HepG2 (cell line): ENCODE measurements around the gene MS4A10. TPM values are rescaled to one million over a fixed set of nuclear protein-coding genes. Genes with fewer than 3 reads are reported as not detected.

ENCODE experiments used
- CHD4 ChIP-seq: fragments of 200-600 bp; sonication (generic); IDR thresholded peaks from 2 replicates; pipeline ENCODE4 v1.7.0; 2017; ENCODE audit warnings: mild to moderate bottlenecking, low read length, borderline replicate concordance
- DR1 ChIP-seq: sonication (generic); formaldehyde crosslinking; IDR thresholded peaks from 2 replicates; pipeline ENCODE4 v1.8.0; 2021; ENCODE audit warnings: mild to moderate bottlenecking, missing genetic modification reagents, inconsistent platforms
- EED ChIP-seq: sonication (generic); formaldehyde crosslinking; IDR thresholded peaks from 2 replicates; pipeline ENCODE4 v1.5.0; 2020; ENCODE audit warnings: mild to moderate bottlenecking, missing genetic modification reagents
- GZF1 ChIP-seq: sonication (generic); formaldehyde crosslinking; IDR thresholded peaks from 2 replicates; pipeline ENCODE4 v1.5.1; 2020; ENCODE audit warnings: mild to moderate bottlenecking, missing genetic modification reagents
- HNRNPUL1 ChIP-seq: fragments of 200-400 bp; formaldehyde crosslinking; IDR thresholded peaks from 2 replicates; pipeline ENCODE4 v1.6.1; 2017; ENCODE audit warnings: low read depth, mild to moderate bottlenecking, low read length, moderate library complexity
- KMT2A ChIP-seq: sonication (generic); formaldehyde crosslinking; IDR thresholded peaks from 2 replicates; pipeline ENCODE4 v1.4.0; 2020; ENCODE audit warnings: missing genetic modification reagents
- NCOA5 ChIP-seq: sonication (generic); formaldehyde crosslinking; IDR thresholded peaks from 2 replicates; pipeline ENCODE4 v1.4.0; 2020; ENCODE audit warnings: missing genetic modification reagents
- NFE2 ChIP-seq: sonication (generic); formaldehyde crosslinking; IDR thresholded peaks from 2 replicates; pipeline ENCODE4 v1.4.0; 2020; ENCODE audit warnings: missing genetic modification reagents
- NFE2L2 ChIP-seq: fragments of 150-350 bp; IDR thresholded peaks from 2 replicates; pipeline ENCODE4 v1.6.1; 2014; ENCODE audit warnings: low read length
- RBM22 ChIP-seq: fragments of 200-400 bp; formaldehyde crosslinking; optimal IDR thresholded peaks from 2 replicates; pipeline ENCODE3; 2017; ENCODE audit warnings: mild to moderate bottlenecking, low read length, moderate library complexity
- SMAD9 ChIP-seq: sonication (generic); formaldehyde crosslinking; IDR thresholded peaks from 2 replicates; pipeline ENCODE4 v1.5.1; 2020; ENCODE audit warnings: mild to moderate bottlenecking, missing genetic modification reagents
- SOX13 ChIP-seq, 3 experiments: fragments of 450-650 bp in 1 of 3; sonication (generic) in 1 of 3; formaldehyde crosslinking in 1 of 3; IDR thresholded peaks in 2 of 3; conservative IDR thresholded peaks in 1 of 3; 2 replicates each; pipeline versions ENCODE4 v1.5.0 to v1.6.1; 2016 to 2020; ENCODE audit warnings: antibody characterized with exemption in 1 of 3, mild to moderate bottlenecking in 1 of 3, missing compliant biosample characterization in 1 of 3, missing genetic modification reagents in 1 of 3, moderate library complexity in 1 of 3
- SP5 ChIP-seq: IDR thresholded peaks from 2 replicates; pipeline ENCODE4 v1.6.1; 2016; ENCODE audit warnings: low read depth, borderline replicate concordance
- SUZ12 ChIP-seq: fragments of 150-350 bp; IDR thresholded peaks from 2 replicates; pipeline ENCODE4 v1.6.1; 2014; ENCODE audit warnings: low read depth, low read length
- TAF15 ChIP-seq: fragments of 200-400 bp; formaldehyde crosslinking; IDR thresholded peaks from one replicate; pipeline ENCODE4 v1.6.1; 2018; ENCODE audit warnings: mild to moderate bottlenecking, low read depth, low read length; ENCODE audit not compliant: poor library complexity, severe bottlenecking
- U2AF1 ChIP-seq: fragments of 200-400 bp; formaldehyde crosslinking; optimal IDR thresholded peaks from 2 replicates; pipeline ENCODE3; 2017; ENCODE audit warnings: mild to moderate bottlenecking, low read depth, low read length
- YEATS4 ChIP-seq: sonication (generic); formaldehyde crosslinking; IDR thresholded peaks from 2 replicates; pipeline ENCODE4 v1.4.0; 2020; ENCODE audit warnings: missing genetic modification reagents, borderline replicate concordance
- ZNF670 ChIP-seq: sonication (generic); formaldehyde crosslinking; IDR thresholded peaks from 2 replicates; pipeline ENCODE4 v1.8.0; 2022; ENCODE audit warnings: mild to moderate bottlenecking, missing genetic modification reagents, borderline replicate concordance
- ZNF720 ChIP-seq: sonication (generic); formaldehyde crosslinking; IDR thresholded peaks from 2 replicates; pipeline ENCODE4 v1.4.0; 2020; ENCODE audit warnings: missing genetic modification reagents
- ZNF879 ChIP-seq: sonication (generic); formaldehyde crosslinking; IDR thresholded peaks from 2 replicates; pipeline ENCODE4 v1.8.1; 2023; ENCODE audit warnings: missing genetic modification reagents
- ZNF891 ChIP-seq: sonication (generic); formaldehyde crosslinking; IDR thresholded peaks from 2 replicates; pipeline ENCODE4 v1.5.0; 2020; ENCODE audit warnings: mild to moderate bottlenecking, missing genetic modification reagents
- polyA plus RNA-seq, 8 experiments: library from polyadenylated mRNA; depleted of rRNA in 3 of 8; stranded (reverse) in 7 of 8; unstranded in 1 of 8; fragments of >200 nt; fragmentation: Illumina TruSeq in 4 of 8; extraction: Trizol in 4 of 8; gene quantifications; 2 replicates each; pipeline versions ENCODE4 v1.2.1 to v1.2.3, GENCODE V29; 2011 to 2016; ENCODE audit warnings: low read depth in 4 of 8, missing spikeins in 1 of 8, mixed read lengths in 1 of 8; ENCODE audit not compliant: insufficient read depth in 1 of 8
- total RNA-seq, 5 experiments: library from RNA; depleted of rRNA; stranded (reverse); fragments of >200 nt; fragmentation: Illumina TruSeq; extraction: Trizol; gene quantifications; 2 replicates each; pipeline ENCODE4 v1.2.3, GENCODE V29; 2016; ENCODE audit warnings: low read depth in 1 of 5
- TF ChIP-seq, protein P1 (sequence below): sonication (generic); formaldehyde crosslinking; IDR thresholded peaks from 2 replicates; pipeline ENCODE4 v1.4.0; 2020; ENCODE audit warnings: missing genetic modification reagents
- TF ChIP-seq, protein P2 (sequence below): sonication (generic); formaldehyde crosslinking; IDR thresholded peaks from 2 replicates; pipeline ENCODE4 v1.4.0; 2020; ENCODE audit warnings: missing genetic modification reagents, borderline replicate concordance

Gene MS4A10
- total and polyA plus RNA-seq, 2 of the 13 experiments (the other 11 are each of a cell fraction or from before 2014, with no cell fraction given) = not detected

DNA sequence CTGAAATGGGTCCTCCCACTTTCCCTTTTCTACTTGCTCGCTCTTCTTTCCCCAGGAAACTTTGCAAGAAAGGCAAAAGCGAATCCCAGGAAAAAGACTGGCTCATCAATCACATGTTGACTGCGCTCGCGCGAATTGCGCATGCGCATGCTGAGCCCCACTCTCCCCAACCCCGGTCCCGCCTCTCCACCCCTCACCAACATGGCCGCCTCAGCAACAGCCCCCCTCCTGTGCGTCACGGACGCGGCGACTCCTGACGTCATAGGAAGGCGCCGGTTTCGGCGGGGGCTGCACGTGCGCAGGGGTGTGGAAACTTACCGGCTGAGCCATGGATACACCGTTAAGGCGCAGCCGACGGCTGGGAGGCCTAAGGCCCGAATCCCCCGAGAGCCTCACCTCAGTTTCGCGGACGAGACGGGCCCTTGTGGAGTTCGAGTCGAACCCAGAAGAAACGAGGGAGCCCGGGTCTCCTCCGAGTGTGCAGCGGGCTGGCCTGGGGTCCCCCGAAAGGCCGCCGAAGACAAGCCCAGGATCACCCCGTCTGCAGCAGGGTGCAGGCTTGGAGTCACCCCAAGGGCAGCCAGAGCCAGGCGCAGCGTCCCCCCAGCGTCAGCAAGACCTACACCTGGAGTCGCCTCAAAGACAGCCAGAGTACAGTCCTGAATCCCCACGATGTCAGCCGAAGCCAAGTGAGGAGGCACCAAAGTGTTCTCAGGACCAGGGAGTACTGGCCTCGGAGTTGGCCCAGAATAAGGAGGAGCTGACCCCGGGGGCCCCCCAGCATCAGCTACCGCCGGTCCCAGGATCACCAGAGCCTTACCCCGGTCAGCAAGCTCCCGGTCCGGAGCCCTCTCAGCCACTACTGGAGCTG, 56.9 kb downstream of the MS4A10 start, which contains the start of gene CCDC86 (continued):
- TF ChIP-seq, protein P1, sequence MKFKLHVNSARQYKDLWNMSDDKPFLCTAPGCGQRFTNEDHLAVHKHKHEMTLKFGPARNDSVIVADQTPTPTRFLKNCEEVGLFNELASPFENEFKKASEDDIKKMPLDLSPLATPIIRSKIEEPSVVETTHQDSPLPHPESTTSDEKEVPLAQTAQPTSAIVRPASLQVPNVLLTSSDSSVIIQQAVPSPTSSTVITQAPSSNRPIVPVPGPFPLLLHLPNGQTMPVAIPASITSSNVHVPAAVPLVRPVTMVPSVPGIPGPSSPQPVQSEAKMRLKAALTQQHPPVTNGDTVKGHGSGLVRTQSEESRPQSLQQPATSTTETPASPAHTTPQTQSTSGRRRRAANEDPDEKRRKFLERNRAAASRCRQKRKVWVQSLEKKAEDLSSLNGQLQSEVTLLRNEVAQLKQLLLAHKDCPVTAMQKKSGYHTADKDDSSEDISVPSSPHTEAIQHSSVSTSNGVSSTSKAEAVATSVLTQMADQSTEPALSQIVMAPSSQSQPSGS (CRISPR knock-in tag) = peak; percentile 82; the same call in 1 of the 2 replicates
- TF ChIP-seq, protein P2, sequence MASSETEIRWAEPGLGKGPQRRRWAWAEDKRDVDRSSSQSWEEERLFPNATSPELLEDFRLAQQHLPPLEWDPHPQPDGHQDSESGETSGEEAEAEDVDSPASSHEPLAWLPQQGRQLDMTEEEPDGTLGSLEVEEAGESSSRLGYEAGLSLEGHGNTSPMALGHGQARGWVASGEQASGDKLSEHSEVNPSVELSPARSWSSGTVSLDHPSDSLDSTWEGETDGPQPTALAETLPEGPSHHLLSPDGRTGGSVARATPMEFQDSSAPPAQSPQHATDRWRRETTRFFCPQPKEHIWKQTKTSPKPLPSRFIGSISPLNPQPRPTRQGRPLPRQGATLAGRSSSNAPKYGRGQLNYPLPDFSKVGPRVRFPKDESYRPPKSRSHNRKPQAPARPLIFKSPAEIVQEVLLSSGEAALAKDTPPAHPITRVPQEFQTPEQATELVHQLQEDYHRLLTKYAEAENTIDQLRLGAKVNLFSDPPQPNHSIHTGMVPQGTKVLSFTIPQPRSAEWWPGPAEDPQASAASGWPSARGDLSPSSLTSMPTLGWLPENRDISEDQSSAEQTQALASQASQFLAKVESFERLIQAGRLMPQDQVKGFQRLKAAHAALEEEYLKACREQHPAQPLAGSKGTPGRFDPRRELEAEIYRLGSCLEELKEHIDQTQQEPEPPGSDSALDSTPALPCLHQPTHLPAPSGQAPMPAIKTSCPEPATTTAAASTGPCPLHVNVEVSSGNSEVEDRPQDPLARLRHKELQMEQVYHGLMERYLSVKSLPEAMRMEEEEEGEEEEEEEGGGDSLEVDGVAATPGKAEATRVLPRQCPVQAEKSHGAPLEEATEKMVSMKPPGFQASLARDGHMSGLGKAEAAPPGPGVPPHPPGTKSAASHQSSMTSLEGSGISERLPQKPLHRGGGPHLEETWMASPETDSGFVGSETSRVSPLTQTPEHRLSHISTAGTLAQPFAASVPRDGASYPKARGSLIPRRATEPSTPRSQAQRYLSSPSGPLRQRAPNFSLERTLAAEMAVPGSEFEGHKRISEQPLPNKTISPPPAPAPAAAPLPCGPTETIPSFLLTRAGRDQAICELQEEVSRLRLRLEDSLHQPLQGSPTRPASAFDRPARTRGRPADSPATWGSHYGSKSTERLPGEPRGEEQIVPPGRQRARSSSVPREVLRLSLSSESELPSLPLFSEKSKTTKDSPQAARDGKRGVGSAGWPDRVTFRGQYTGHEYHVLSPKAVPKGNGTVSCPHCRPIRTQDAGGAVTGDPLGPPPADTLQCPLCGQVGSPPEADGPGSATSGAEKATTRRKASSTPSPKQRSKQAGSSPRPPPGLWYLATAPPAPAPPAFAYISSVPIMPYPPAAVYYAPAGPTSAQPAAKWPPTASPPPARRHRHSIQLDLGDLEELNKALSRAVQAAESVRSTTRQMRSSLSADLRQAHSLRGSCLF (CRISPR knock-in tag) = no peak
- TF ChIP-seq YEATS4 (CRISPR knock-in tag) (peak; percentile 99), SOX13 (IDR thresholded peaks at IDR 0.05) (no peak), SOX13 (CRISPR knock-in tag; conservative IDR thresholded peaks at IDR 0.05 in 1 of 2, IDR thresholded peaks at IDR 0.05 in 1 of 2) (peak in 1 of 2 experiments; percentile 73; a peak in 2 of 4 replicates), NCOA5 (no peak), TAF15 (no peak), ZNF879 (CRISPR knock-in tag) (no peak), CHD4 (no peak), U2AF1 (no peak), NFE2L2 (no peak), RBM22 (no peak), NFE2 (CRISPR knock-in tag) (no peak), DR1 (CRISPR knock-in tag) (0 out of 2 replicates have a peak, but pooled peaks have one; percentile 45), SUZ12 (no peak), GZF1 (CRISPR knock-in tag) (no peak), HNRNPUL1 (no peak), SP5 (CRISPR knock-in tag) (peak; percentile 67; the same call in 1 of the 2 replicates), EED (CRISPR knock-in tag) (peak; percentile 85), ZNF670 (CRISPR knock-in tag) (no peak), ZNF891 (CRISPR knock-in tag) (peak; percentile 84), KMT2A (CRISPR knock-in tag) (peak; percentile 93), SMAD9 (CRISPR knock-in tag) (peak; percentile 92), ZNF720 (no peak)
